NCI-H128 (cell line): ENCODE measurements around the gene TMEM185B.
"Not testable (repeated sequence)": the region's sequence is repeated elsewhere in the genome, so short reads cannot be mapped to it uniquely, and the experiment has no call there.

Source experiments
- DNase-seq: peaks from one replicate; lab custom pipeline; 2025; ENCODE audit not compliant: unreplicated experiment; lab: John Stamatoyannopoulos, UW

TMEM185B gene

GRCh38 chr2:120223034-120223912, at the start of gene TMEM185B:
Gene TMEM185B, minus strand, starts transcription at chr2:120223400. Its CDS starts 424 bp downstream, at chr2:120222976.
- DNase-seq: peak; percentile 54

GRCh38 chr2:120271711-120272379, 48.6 kb upstream of the TMEM185B start:
- no peak for DNase-seq

- no peak for DNase-seq
These were observed 46.6 kb upstream of the TMEM185B start for GRCh38 chr2:120269816-120270215.

- no peak for DNase-seq
These were observed 46.0 kb upstream of the TMEM185B start for GRCh38 chr2:120269076-120269744.

- no peak for DNase-seq
These were observed 44.1 kb upstream of the TMEM185B start for GRCh38 chr2:120267348-120267747.

- no peak for DNase-seq
These were observed 41.8 kb upstream of the TMEM185B start for GRCh38 chr2:120265006-120265405.

- DNase-seq: no peak
These were observed 39.7 kb upstream of the TMEM185B start for GRCh38 chr2:120262761-120263428.

- no peak for DNase-seq
These were observed 39.0 kb upstream of the TMEM185B start for GRCh38 chr2:120262150-120262549.

GRCh38 chr2:120261387-120262006, 38.3 kb upstream of the TMEM185B start:
- DNase-seq: no peak

- DNase-seq: no peak
These were observed 37.5 kb upstream of the TMEM185B start for GRCh38 chr2:120260736-120261135.

- DNase-seq: not testable (repeated sequence)
These were observed 36.7 kb upstream of the TMEM185B start for GRCh38 chr2:120259939-120260338.

- no peak for DNase-seq
These were observed 35.0 kb upstream of the TMEM185B start for GRCh38 chr2:120258196-120258595.

- no peak for DNase-seq
These were observed 34.3 kb upstream of the TMEM185B start for GRCh38 chr2:120257522-120257921.

- no peak for DNase-seq
These were observed 33.4 kb upstream of the TMEM185B start for GRCh38 chr2:120256651-120257000.

- DNase-seq: no peak
These were observed 32.9 kb upstream of the TMEM185B start for GRCh38 chr2:120255986-120256650.

- DNase-seq: no peak
These were observed 31.9 kb upstream of the TMEM185B start for GRCh38 chr2:120255071-120255470.

GRCh38 chr2:120254178-120254577, 31.0 kb upstream of the TMEM185B start:
- no peak for DNase-seq

GRCh38 chr2:120253021-120253882, 30.1 kb upstream of the TMEM185B start:
- no peak for DNase-seq
